Measurements from ENCODE around the gene NCK2.

NCK2 gene

GRCh38 chr2:105796791-105797190 is 52.1 kb downstream of the NCK2 start:
- in situ Hi-C loops (cut with MboI; ENCODE audit: low pct_unique_long_range_greater_than_20kb, low sequenced_read_pairs, unreplicated experiment): no loop called here
- DNase-seq (ENCODE audit: low spot score): no peak
- TF ChIP-seq CTCF (IDR thresholded peaks at IDR 0.05; ENCODE audit: extremely low read depth, insufficient read depth, missing control alignments): no peak

- no peak for DNase-seq (ENCODE audit: low spot score)
- TF ChIP-seq CTCF (IDR thresholded peaks at IDR 0.05; ENCODE audit: extremely low read depth, insufficient read depth, missing control alignments): no peak
- in situ Hi-C loops (cut with MboI; ENCODE audit: low pct_unique_long_range_greater_than_20kb, low sequenced_read_pairs, unreplicated experiment): no loop called here
These were observed 52.6 kb downstream of the NCK2 start for GRCh38 chr2:105797298-105797819.

DNA sequence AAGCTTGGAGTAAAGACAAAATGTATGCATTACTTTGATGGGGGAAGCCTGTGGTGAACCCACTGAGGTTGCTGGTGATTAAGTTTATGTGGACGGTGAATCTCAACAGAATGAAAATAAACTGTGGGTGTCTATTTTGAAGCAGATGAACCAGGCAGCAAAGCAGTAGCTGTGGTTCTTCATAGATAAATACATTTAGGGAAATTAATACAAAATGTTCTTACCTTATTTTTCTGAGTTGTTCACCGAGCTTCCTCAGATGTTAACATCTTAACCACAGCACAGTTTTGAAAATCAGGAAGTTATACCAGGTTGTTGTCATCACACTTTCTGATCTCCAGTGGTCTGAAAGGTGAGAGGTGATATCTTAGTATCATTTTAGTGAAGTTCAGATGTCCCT is 53.9 kb downstream of the NCK2 start:
- no peak for TF ChIP-seq CTCF (IDR thresholded peaks at IDR 0.05; ENCODE audit: extremely low read depth, insufficient read depth, missing control alignments)
- in situ Hi-C loops (cut with MboI; ENCODE audit: low pct_unique_long_range_greater_than_20kb, low sequenced_read_pairs, unreplicated experiment): no loop called here
- no peak for DNase-seq (ENCODE audit: low spot score)

GRCh38 chr2:105800036-105800713 is 55.5 kb downstream of the NCK2 start:
- in situ Hi-C loops (cut with MboI; ENCODE audit: low pct_unique_long_range_greater_than_20kb, low sequenced_read_pairs, unreplicated experiment): no loop called here
- no peak for TF ChIP-seq CTCF (IDR thresholded peaks at IDR 0.05; ENCODE audit: extremely low read depth, insufficient read depth, missing control alignments)
- no peak for DNase-seq (ENCODE audit: low spot score)

DNA sequence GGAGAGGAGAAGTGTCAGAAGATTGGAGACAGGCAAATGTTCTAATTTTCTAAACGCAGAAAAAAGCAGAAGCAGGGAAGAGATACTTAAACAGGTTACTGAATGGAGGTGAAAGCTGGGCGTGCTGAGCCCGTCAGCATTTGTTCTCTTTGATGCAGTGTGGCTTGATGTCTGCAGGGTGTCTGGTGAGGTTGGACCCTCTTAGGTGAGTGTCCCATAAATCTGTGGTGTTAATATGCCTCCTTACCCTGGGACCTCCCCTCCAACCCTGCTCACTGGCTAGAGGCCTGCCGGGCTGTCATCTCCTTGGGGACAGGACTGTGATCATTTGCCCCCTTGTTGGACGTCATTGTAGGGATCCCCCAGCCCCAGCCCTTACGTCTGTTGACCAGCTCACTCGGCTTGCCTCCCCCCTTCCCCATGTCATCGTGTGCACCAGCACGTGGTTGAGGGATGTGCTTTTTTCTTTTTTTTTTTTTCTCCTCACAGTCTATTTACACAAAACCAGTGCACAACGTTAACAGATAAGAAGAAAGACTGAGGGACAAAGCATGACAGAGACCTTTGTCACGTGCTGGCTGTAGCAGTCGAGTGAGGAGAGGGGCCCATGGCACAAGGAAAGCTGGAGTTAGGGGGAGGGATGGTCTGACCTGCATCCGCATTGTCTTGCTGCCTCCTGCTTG is 56.4 kb downstream of the NCK2 start:
- in situ Hi-C loops (cut with MboI; ENCODE audit: low pct_unique_long_range_greater_than_20kb, low sequenced_read_pairs, unreplicated experiment): no loop called here
- TF ChIP-seq CTCF (IDR thresholded peaks at IDR 0.05; ENCODE audit: extremely low read depth, insufficient read depth, missing control alignments): no peak
- DNase-seq (ENCODE audit: low spot score): no peak

- no peak for DNase-seq (ENCODE audit: low spot score)
- TF ChIP-seq CTCF (IDR thresholded peaks at IDR 0.05; ENCODE audit: extremely low read depth, insufficient read depth, missing control alignments): no peak
- in situ Hi-C loops (cut with MboI; ENCODE audit: low pct_unique_long_range_greater_than_20kb, low sequenced_read_pairs, unreplicated experiment): no loop called here
These were observed 57.2 kb downstream of the NCK2 start for GRCh38 chr2:105801961-105802360.
